K562 (cell line): Measurements from ENCODE around the gene HTR1D. TPM values are rescaled to one million over a fixed set of nuclear protein-coding genes. Genes with fewer than 3 reads are reported as not detected.

Experiments used
- CTCFL ChIP-seq: IDR thresholded peaks from 2 replicates; pipeline ENCODE4 v1.6.1; 2011; ENCODE audit warnings: borderline replicate concordance, low read depth, mild to moderate bottlenecking, moderate library complexity, low read length; ENCODE audit not compliant: insufficient read depth, poor library complexity, severe bottlenecking
- CUX1 ChIP-seq: fragments of 200-800 bp; sonication (Bioruptor generic); IDR thresholded peaks from 2 replicates; pipeline ENCODE4 v1.6.1; 2016; ENCODE audit warnings: missing genetic modification characterization, missing compliant biosample characterization
- EP300 ChIP-seq: IDR thresholded peaks from 2 replicates; pipeline ENCODE4 v1.6.1; 2012; ENCODE audit warnings: low read length, improper control_type of control experiment
- PBX2 ChIP-seq, 2 experiments: IDR thresholded peaks in 1 of 2; conservative IDR thresholded peaks in 1 of 2; 2 replicates each; pipeline ENCODE4 v1.6.1; 2016; ENCODE audit warnings: low read depth in 2 of 2, mild to moderate bottlenecking in 1 of 2, missing compliant biosample characterization in 1 of 2, missing genetic modification characterization in 1 of 2, moderate library complexity in 1 of 2
- PHF21A ChIP-seq: fragments of 450-650 bp; IDR thresholded peaks from 2 replicates; pipeline ENCODE4 v1.6.1; 2017; ENCODE audit warnings: low read depth, borderline replicate concordance
- TAF1 ChIP-seq: IDR thresholded peaks from 2 replicates; pipeline ENCODE4 v1.6.1; 2011; ENCODE audit warnings: mild to moderate bottlenecking, low read length, moderate library complexity; ENCODE audit not compliant: insufficient read depth, control insufficient read depth, severe bottlenecking; ENCODE audit errors: extremely low read depth
- TCF7 ChIP-seq: sonication (generic); IDR thresholded peaks from 2 replicates; pipeline ENCODE4 v1.6.1; 2016; ENCODE audit warnings: antibody characterized with exemption, borderline replicate concordance
- THRA ChIP-seq: fragments of 450-650 bp; IDR thresholded peaks from 2 replicates; pipeline ENCODE4 v1.6.1; 2017; ENCODE audit warnings: mild to moderate bottlenecking, moderate library complexity
- ZNF24 ChIP-seq: fragments of 450-650 bp; IDR thresholded peaks from 2 replicates; pipeline ENCODE4 v1.6.1; 2016
- ZNF263 ChIP-seq: sonication (generic); formaldehyde crosslinking; IDR thresholded peaks from 2 replicates; pipeline ENCODE4 v1.8.0; 2022; ENCODE audit warnings: mild to moderate bottlenecking, missing genetic modification reagents, borderline replicate concordance
- ZNF41 ChIP-seq: fragments of 250-450 bp; sonication (Bioruptor Pico); conservative IDR thresholded peaks from 2 replicates; pipeline ENCODE4 v1.4.0; 2020; ENCODE audit warnings: mild to moderate bottlenecking
- ZNF436 ChIP-seq: fragments of 250-450, 450-650 bp; sonication (Bioruptor Pico); formaldehyde crosslinking; IDR thresholded peaks from 2 replicates; pipeline ENCODE4 v1.7.0; 2020; ENCODE audit warnings: mild to moderate bottlenecking
- ZNF507 ChIP-seq: conservative IDR thresholded peaks from 2 replicates; pipeline ENCODE4 v1.6.1; 2017; ENCODE audit warnings: missing genetic modification characterization, missing compliant biosample characterization
- ZNF57 ChIP-seq: fragments of 450-650 bp; formaldehyde crosslinking; IDR thresholded peaks from 2 replicates; pipeline ENCODE4 v1.4.0; 2020; ENCODE audit warnings: mild to moderate bottlenecking, moderate library complexity
- polyA plus RNA-seq, 8 experiments: library from polyadenylated mRNA; depleted of rRNA in 4 of 8; stranded (reverse) in 5 of 8; unstranded in 3 of 8; fragments of >200 nt; fragmentation: Nextera tagmentation in 2 of 8; fragmentation: Illumina TruSeq in 1 of 8; extraction: Ambion mirVana in 2 of 8; extraction: Trizol in 1 of 8; gene quantifications; 2 replicates each; pipeline versions ENCODE4 v1.2.1 to v1.2.3, GENCODE V29; 2011 to 2014; ENCODE audit warnings: inconsistent platforms in 1 of 8, missing spikeins in 1 of 8
- total RNA-seq, 7 experiments: library from RNA; depleted of rRNA in 6 of 7; stranded (reverse); fragments of >200 nt in 6 of 7; fragmentation: Illumina TruSeq in 2 of 7; extraction: Trizol in 2 of 7; gene quantifications; 2 replicates each; pipeline versions ENCODE4 v1.2.1 to v1.2.3, GENCODE V29; 2011 to 2021; ENCODE audit warnings: low replicate concordance in 1 of 7

Gene HTR1D
- total and polyA plus RNA-seq, 9 of the 15 experiments (the other 6 are each of a cell fraction or from before 2014, with no cell fraction given), result 0.03 to 0.09 (median 0.04) TPM; not detected in 4

- TF ChIP-seq TAF1, result no peak
- no peak for TF ChIP-seq THRA
- no peak for TF ChIP-seq ZNF263
- TF ChIP-seq CTCFL, result no peak
- no peak for TF ChIP-seq EP300
- peak; percentile 97 for TF ChIP-seq ZNF24
- no peak for TF ChIP-seq ZNF41 (CRISPR knock-in tag)
- no peak for TF ChIP-seq CUX1 (CRISPR knock-in tag)
- TF ChIP-seq ZNF57 (CRISPR knock-in tag), result no peak
- no peak for TF ChIP-seq TCF7
- no peak for TF ChIP-seq PBX2 (CRISPR knock-in tag; IDR thresholded peaks at IDR 0.05; ENCODE audit: low read depth)
- TF ChIP-seq PBX2 (tag; conservative IDR thresholded peaks at IDR 0.05; ENCODE audit: low read depth), result peak; percentile 23; the same call in 1 of the 2 replicates
- TF ChIP-seq ZNF507 (tag), result 0 out of 2 replicates have a peak, but pooled peaks have one; percentile 9
- TF ChIP-seq PHF21A, result no peak
- TF ChIP-seq ZNF436 (CRISPR knock-in tag), result no peak
These were observed 42.7 kb downstream of the HTR1D start (continued) for GRCh38 chr1:23174426-23175110.
